H9 (cell line): ENCODE results near the gene APOL4. TPM values are rescaled to one million over a fixed set of nuclear protein-coding genes. Genes with fewer than 3 reads are reported as not detected.
A peak's percentile ranks its signal among the peaks of the same experiment; 100 is the strongest.

Experiments
- DNase-seq: peaks from one replicate; pipeline ENCODE4 v3.0.0-alpha.2; 2017
- H2AFZ ChIP-seq: one replicate; pipeline ENCODE4 v1.6.1; 2013; ENCODE audit warnings: mild to moderate bottlenecking, low read length, control low read depth, moderate library complexity
- H2AK5ac ChIP-seq: 2 replicates; pipeline ENCODE4 v1.6.1; 2013; ENCODE audit warnings: low read length, control low read depth, mixed read lengths; ENCODE audit not compliant: insufficient read length
- H2BK120ac ChIP-seq: one replicate; pipeline ENCODE4 v1.6.1; 2013; ENCODE audit warnings: low read depth, mild to moderate bottlenecking, low read length, control low read depth, inconsistent platforms; ENCODE audit not compliant: poor library complexity, severe bottlenecking
- H2BK12ac ChIP-seq: 2 replicates; pipeline ENCODE4 v1.6.1; 2013; ENCODE audit warnings: low read length, control low read depth, mixed read lengths, low read depth; ENCODE audit not compliant: insufficient read length
- H2BK15ac ChIP-seq: 2 replicates; pipeline ENCODE4 v1.6.1; 2013; ENCODE audit warnings: low read depth, low read length, control low read depth
- H2BK20ac ChIP-seq: one replicate; pipeline ENCODE4 v1.6.1; 2013; ENCODE audit warnings: low read depth, mild to moderate bottlenecking, low read length, control low read depth, inconsistent platforms; ENCODE audit not compliant: poor library complexity, severe bottlenecking
- H2BK5ac ChIP-seq: 2 replicates; pipeline ENCODE4 v1.6.1; 2013; ENCODE audit warnings: low read length, control low read depth, mixed read lengths; ENCODE audit not compliant: insufficient read length
- H3K14ac ChIP-seq: 2 replicates; pipeline ENCODE4 v1.6.1; 2013; ENCODE audit warnings: low read length, control low read depth; ENCODE audit not compliant: insufficient read depth
- H3K18ac ChIP-seq: 2 replicates; pipeline ENCODE4 v1.6.1; 2013; ENCODE audit warnings: low read depth, mild to moderate bottlenecking, mixed read lengths, low read length, control low read depth; ENCODE audit not compliant: insufficient read length
- H3K23ac ChIP-seq: 2 replicates; pipeline ENCODE4 v1.6.1; 2013; ENCODE audit warnings: low read length, control low read depth, mixed read lengths, low read depth; ENCODE audit not compliant: insufficient read length
- H3K23me2 ChIP-seq: 2 replicates; pipeline ENCODE4 v1.6.1; 2013; ENCODE audit warnings: low read depth, mild to moderate bottlenecking, mixed read lengths, low read length, control low read depth; ENCODE audit not compliant: insufficient read length, poor library complexity, severe bottlenecking
- H3K27ac ChIP-seq: 2 replicates; pipeline ENCODE4 v1.5.1; 2013; ENCODE audit warnings: low read length, control low read depth, mixed read lengths, low read depth; ENCODE audit not compliant: insufficient read length
- H3K27me3 ChIP-seq: 2 replicates; pipeline ENCODE4 v1.6.1; 2013; ENCODE audit warnings: low read length, control low read depth, inconsistent platforms; ENCODE audit not compliant: insufficient read depth
- H3K4ac ChIP-seq: 2 replicates; pipeline ENCODE4 v1.6.1; 2013; ENCODE audit warnings: low read depth, mild to moderate bottlenecking, control low read depth, inconsistent platforms, low read length, moderate library complexity
- H3K4me1 ChIP-seq: 2 replicates; pipeline ENCODE4 v1.6.1; 2013; ENCODE audit warnings: low read length, control low read depth, inconsistent platforms; ENCODE audit not compliant: insufficient read depth
- H3K4me2 ChIP-seq: 2 replicates; pipeline ENCODE4 v1.6.1; 2013; ENCODE audit warnings: low read length, control low read depth, mixed read lengths; ENCODE audit not compliant: insufficient read length, insufficient read depth
- H3K56ac ChIP-seq: 2 replicates; pipeline ENCODE4 v1.6.1; 2013; ENCODE audit warnings: low read depth, mild to moderate bottlenecking, mixed read lengths, low read length, control low read depth; ENCODE audit not compliant: insufficient read length
- H3K79me1 ChIP-seq: 2 replicates; pipeline ENCODE4 v1.6.1; 2013; ENCODE audit warnings: low read depth, mild to moderate bottlenecking, moderate library complexity, low read length, control low read depth, inconsistent platforms; ENCODE audit not compliant: insufficient read depth, poor library complexity, severe bottlenecking
- H3K79me2 ChIP-seq: 2 replicates; pipeline ENCODE4 v1.6.1; 2013; ENCODE audit warnings: low read length, control low read depth, inconsistent platforms; ENCODE audit not compliant: insufficient read depth
- H3K9ac ChIP-seq: 2 replicates; pipeline ENCODE4 v1.6.1; 2013; ENCODE audit warnings: low read length, control low read depth, mixed read lengths; ENCODE audit not compliant: insufficient read length; ENCODE audit errors: extremely low read depth
- H3K9me3 ChIP-seq: one replicate; pipeline ENCODE4 v1.6.1; 2013; ENCODE audit warnings: low read depth, low read length, inconsistent platforms; ENCODE audit not compliant: control insufficient read depth
- H3T11ph ChIP-seq: one replicate; pipeline ENCODE4 v1.6.1; 2013; ENCODE audit warnings: mild to moderate bottlenecking, low read length, control low read depth, inconsistent platforms
- H4K20me1 ChIP-seq: one replicate; pipeline ENCODE4 v1.6.1; 2013; ENCODE audit not compliant: control insufficient read depth, insufficient read length, insufficient read depth
- H4K5ac ChIP-seq: 2 replicates; pipeline ENCODE4 v1.6.1; 2013; ENCODE audit warnings: low read depth, mild to moderate bottlenecking, mixed read lengths, low read length, control low read depth; ENCODE audit not compliant: insufficient read length
- H4K8ac ChIP-seq: replicated peaks from 2 replicates; pipeline ENCODE4 v1.6.1; 2013; ENCODE audit warnings: low read length, control low read depth, mixed read lengths, low read depth; ENCODE audit not compliant: insufficient read length
- H4K91ac ChIP-seq: 2 replicates; pipeline ENCODE4 v1.6.1; 2013; ENCODE audit warnings: low read depth, mild to moderate bottlenecking, moderate library complexity, mixed read lengths, low read length, control low read depth; ENCODE audit not compliant: insufficient read length
- H3K27ac Mint-ChIP-seq, 3 experiments: 2 replicates in 2 of 3; 3 replicates in 1 of 3; pipeline ENCODE4 v1.8.0; 2020 to 2021; ENCODE audit warnings: mixed read lengths in 3 of 3, mild to moderate bottlenecking in 1 of 3, moderate library complexity in 1 of 3
- H3K27me3 Mint-ChIP-seq: 2 replicates; pipeline ENCODE4 v1.8.0; 2021; ENCODE audit warnings: low read depth, mild to moderate bottlenecking, moderate library complexity, mixed read lengths
- H3K36me3 Mint-ChIP-seq, 3 experiments: 2 replicates in 2 of 3; 3 replicates in 1 of 3; pipeline ENCODE4 v1.8.0; 2020 to 2021; ENCODE audit warnings: low read depth in 3 of 3, mixed read lengths in 3 of 3; ENCODE audit not compliant: insufficient read depth in 1 of 3
- H3K4me1 Mint-ChIP-seq, 2 experiments: 2 replicates each; pipeline ENCODE4 v1.8.0; 2020; ENCODE audit warnings: mixed read lengths in 2 of 2
- H3K4me3 Mint-ChIP-seq, 2 experiments: 2 replicates in 1 of 2; 3 replicates in 1 of 2; pipeline ENCODE4 v1.8.0; 2020 to 2021; ENCODE audit warnings: mild to moderate bottlenecking in 2 of 2, mixed read lengths in 2 of 2, moderate library complexity in 1 of 2
- H3K9me3 Mint-ChIP-seq, 2 experiments: 2 replicates in 1 of 2; 3 replicates in 1 of 2; pipeline ENCODE4 v1.8.0; 2020; ENCODE audit warnings: mild to moderate bottlenecking in 2 of 2, mixed read lengths in 2 of 2, moderate library complexity in 1 of 2
- WGBS: extraction: QIAGEN DNeasy Blood & Tissue Kit; methylation state at CpG from one replicate; pipeline ENCODE4 v1.1.7; 2013; ENCODE audit warnings: missing lambda C conversion rate, low lambda C conversion rate, mixed read lengths; ENCODE audit not compliant: insufficient read length; ENCODE audit errors: extremely low coverage; 5-methylcytosine and 5-hydroxymethylcytosine counted together
- total RNA-seq: library from RNA; stranded (reverse); gene quantifications from 2 replicates; pipeline ENCODE4 v1.2.1, GENCODE V29; 2021
- TF ChIP-seq, protein P1 (sequence below): fragments of 200-600 bp; sonication (generic); conservative IDR thresholded peaks from 3 replicates; pipeline ENCODE4 v1.8.0; 2021; ENCODE audit warnings: antibody characterized with exemption, mild to moderate bottlenecking

Gene APOL4
- total RNA-seq, 1 experiment from 2014 or later: not detected

DNA sequence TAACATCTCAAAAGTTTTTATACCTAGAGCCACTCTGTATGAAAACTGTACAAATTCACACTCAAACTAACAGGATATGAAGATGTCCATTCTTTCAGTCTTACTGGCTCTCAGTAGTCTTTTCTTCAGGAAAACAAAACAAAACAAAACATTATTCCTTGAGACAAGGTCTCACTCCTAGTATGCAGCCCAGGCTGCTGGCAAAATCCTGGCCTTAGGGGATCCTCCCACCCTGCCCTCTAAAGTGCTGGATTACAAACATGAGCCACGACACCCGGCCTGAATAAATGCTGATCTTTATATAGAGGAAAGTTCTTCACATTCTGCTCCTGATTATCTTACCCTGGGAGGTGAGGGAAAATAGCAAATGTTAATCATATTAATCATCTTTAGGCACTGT, 32.6 kb upstream of the APOL4 start:
- no peak overlapping the region for H3K4me3 Mint-ChIP-seq

More for the DNA sequence above, 32.6 kb upstream of the APOL4 start:
- peaks cover 27 to 30% of the 10 kb centered on the region in 2 experiments for H3K4me1 Mint-ChIP-seq
- H2BK120ac ChIP-seq: no peak overlapping the region
- H3K27ac ChIP-seq: no peak overlapping the region
- H3K4me1 ChIP-seq: no peaks in the 10 kb centered on the region
- H3K27me3 ChIP-seq: no peaks in the 10 kb centered on the region
- no peaks in the 10 kb centered on the region for H3K9me3 ChIP-seq
- no peak overlapping the region for H2BK12ac ChIP-seq
- peak; percentile 3 for DNase-seq
- H3K14ac ChIP-seq: no peak overlapping the region
- H3T11ph ChIP-seq: no peak overlapping the region
- no peaks in the 10 kb centered on the region; a peak in 1 of 5 replicates for H3K9me3 Mint-ChIP-seq
- H4K5ac ChIP-seq: no peak overlapping the region
- H3K27ac Mint-ChIP-seq: no peak overlapping the region
- peaks cover 7% of the 10 kb centered on the region for H3K23me2 ChIP-seq
- no peak overlapping the region for H2AK5ac ChIP-seq
- H3K79me2 ChIP-seq: no peaks in the 10 kb centered on the region; the same call in 1 of the 2 replicates
- no CpG with 5 or more reads among the region's 2 CpGs for WGBS
- H2BK5ac ChIP-seq: no peak overlapping the region
- H2BK20ac ChIP-seq: no peak overlapping the region
- no peak overlapping the region for H3K4me2 ChIP-seq
- H3K23ac ChIP-seq: no peak overlapping the region
- no peak overlapping the region for H3K9ac ChIP-seq
- H4K20me1 ChIP-seq: no peaks in the 10 kb centered on the region
- H3K4ac ChIP-seq: no peak overlapping the region
- no peak overlapping the region for H4K91ac ChIP-seq
- no peak overlapping the region for H4K8ac ChIP-seq
- TF ChIP-seq, protein P1, sequence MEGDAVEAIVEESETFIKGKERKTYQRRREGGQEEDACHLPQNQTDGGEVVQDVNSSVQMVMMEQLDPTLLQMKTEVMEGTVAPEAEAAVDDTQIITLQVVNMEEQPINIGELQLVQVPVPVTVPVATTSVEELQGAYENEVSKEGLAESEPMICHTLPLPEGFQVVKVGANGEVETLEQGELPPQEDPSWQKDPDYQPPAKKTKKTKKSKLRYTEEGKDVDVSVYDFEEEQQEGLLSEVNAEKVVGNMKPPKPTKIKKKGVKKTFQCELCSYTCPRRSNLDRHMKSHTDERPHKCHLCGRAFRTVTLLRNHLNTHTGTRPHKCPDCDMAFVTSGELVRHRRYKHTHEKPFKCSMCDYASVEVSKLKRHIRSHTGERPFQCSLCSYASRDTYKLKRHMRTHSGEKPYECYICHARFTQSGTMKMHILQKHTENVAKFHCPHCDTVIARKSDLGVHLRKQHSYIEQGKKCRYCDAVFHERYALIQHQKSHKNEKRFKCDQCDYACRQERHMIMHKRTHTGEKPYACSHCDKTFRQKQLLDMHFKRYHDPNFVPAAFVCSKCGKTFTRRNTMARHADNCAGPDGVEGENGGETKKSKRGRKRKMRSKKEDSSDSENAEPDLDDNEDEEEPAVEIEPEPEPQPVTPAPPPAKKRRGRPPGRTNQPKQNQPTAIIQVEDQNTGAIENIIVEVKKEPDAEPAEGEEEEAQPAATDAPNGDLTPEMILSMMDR: no peak
- H3K36me3 Mint-ChIP-seq: peaks cover 10 to 48% (median 29%) of the 10 kb centered on the region in 3 experiments
- no peak overlapping the region for H2AFZ ChIP-seq
- no peaks in the 10 kb centered on the region for H3K79me1 ChIP-seq
- no peaks in the 10 kb centered on the region for H3K27me3 Mint-ChIP-seq
- no peak overlapping the region for H3K18ac ChIP-seq
- no peak overlapping the region for H3K56ac ChIP-seq
- H2BK15ac ChIP-seq: no peak overlapping the region
